ENCODE data around the gene SIN3A.

The SIN3A gene

GRCh38 chr15:75371901-75372688 is 79.4 kb downstream of the SIN3A start:
- DNase-seq: no peak

GRCh38 chr15:75371486-75371885 is 80.0 kb downstream of the SIN3A start:
- DNase-seq: no peak

GRCh38 chr15:75369897-75370581 is 81.5 kb downstream of the SIN3A start:
- no peak for DNase-seq

GRCh38 chr15:75368689-75369239 is 82.7 kb downstream of the SIN3A start:
- DNase-seq: no peak

- DNase-seq: peak; percentile 98
Measured at GRCh38 chr15:75367913-75368688, 83.4 kb downstream of the SIN3A start, which contains the start of gene MAN2C1. MAN2C1 (minus strand) TSS chr15:75368607; CDS start chr15:75368583, 24 bp downstream.

GRCh38 chr15:75367406-75367912 is 84.0 kb downstream of the SIN3A start:
- DNase-seq: no peak

- no peak for DNase-seq
Measured at GRCh38 chr15:75367006-75367405, 84.5 kb downstream of the SIN3A start.

GRCh38 chr15:75366163-75366562 is 85.3 kb downstream of the SIN3A start:
- no peak for DNase-seq

- DNase-seq: no peak
Measured at GRCh38 chr15:75364881-75365280, 86.6 kb downstream of the SIN3A start.

GRCh38 chr15:75363786-75364185 is 87.7 kb downstream of the SIN3A start:
- DNase-seq: no peak

- no peak for DNase-seq
Measured at GRCh38 chr15:75362642-75363249, 88.7 kb downstream of the SIN3A start.

- no peak for DNase-seq
Measured at GRCh38 chr15:75361989-75362641, 89.4 kb downstream of the SIN3A start.

GRCh38 chr15:75361361-75361988 is 90.0 kb downstream of the SIN3A start:
- no peak for DNase-seq

GRCh38 chr15:75360856-75361255 is 90.6 kb downstream of the SIN3A start:
- no peak for DNase-seq

- no peak for DNase-seq
Measured at GRCh38 chr15:75360391-75360790, 91.1 kb downstream of the SIN3A start.

GRCh38 chr15:75359537-75360250 is 91.8 kb downstream of the SIN3A start:
- no peak for DNase-seq

GRCh38 chr15:75358771-75359536 is 92.5 kb downstream of the SIN3A start:
- DNase-seq: no peak

GRCh38 chr15:75357976-75358673 is 93.4 kb downstream of the SIN3A start:
- DNase-seq: no peak

- DNase-seq: no peak
Measured at GRCh38 chr15:75356517-75356916, 95.0 kb downstream of the SIN3A start.
